ENCODE results near the gene COL28A1.

GRCh38 chr7:7563269-7563668 is 27.6 kb upstream of the COL28A1 start:
- TF ChIP-seq EZH2 (IDR thresholded peaks at IDR 0.05; ENCODE audit: low read length) (no peak), CTCF (optimal IDR thresholded peaks at IDR 0.05 in 1 of 3, IDR thresholded peaks at IDR 0.05 in 1 of 3, conservative IDR thresholded peaks at IDR 0.05 in 1 of 3; ENCODE audit: extremely low read depth in 1 of 3, insufficient read depth in 2 of 3, low read length in 3 of 3) (no peak)
